Vagina (tissue), 2 donors: ENCODE measurements around the gene RGS14.

Experiments used
- POLR2A ChIP-seq, 2 donors: fragments of 450-650 bp; IDR thresholded peaks; one replicate each; pipeline ENCODE4 v1.6.1; 2017; ENCODE audit warnings: antibody characterized with exemption in 2 of 2, mild to moderate bottlenecking in 2 of 2, moderate library complexity in 2 of 2
- TF ChIP-seq, protein P1 (sequence below), 3 experiments: fragments of 450-650 bp in 2 of 3; fragments of 200-600 bp in 1 of 3; sonication (generic) in 1 of 3; IDR thresholded peaks; one replicate each; pipeline ENCODE4 v1.5.1; 2017 to 2019; ENCODE audit warnings: antibody characterized with exemption in 3 of 3, mild to moderate bottlenecking in 2 of 3, moderate library complexity in 2 of 3

DNA sequence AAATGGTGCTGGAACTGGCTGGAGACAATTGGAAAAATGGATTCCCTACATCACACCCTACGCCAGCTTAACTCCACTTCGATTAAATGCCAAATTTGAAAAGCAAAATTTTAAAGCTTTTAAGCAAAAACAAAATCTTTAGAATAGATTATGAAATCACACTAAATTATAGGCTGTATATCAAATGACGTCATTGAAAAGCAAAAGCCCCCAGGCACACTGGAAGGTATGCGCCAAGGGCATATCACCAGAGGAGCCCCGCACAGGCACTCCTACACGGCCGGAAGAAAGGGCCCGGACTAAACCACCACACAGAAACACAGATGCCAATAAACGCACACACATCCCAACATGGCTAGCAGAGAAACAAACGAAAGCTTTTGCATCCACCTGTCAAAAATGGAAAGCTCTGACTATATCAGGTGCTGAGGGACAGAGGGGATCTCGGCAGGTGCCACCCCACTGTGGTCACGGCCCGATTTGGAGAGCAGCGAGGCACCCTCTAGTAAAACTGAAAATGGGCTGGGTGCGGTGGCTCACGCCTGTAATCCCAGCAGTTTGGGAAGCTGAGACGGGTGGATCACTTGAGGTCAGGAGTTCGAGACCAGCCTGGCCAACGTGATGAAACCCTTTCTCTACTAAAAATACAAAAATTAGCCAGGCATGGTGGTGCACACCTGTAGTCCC lies 29.0 kb upstream of the RGS14 start:
- TF ChIP-seq, protein P1, sequence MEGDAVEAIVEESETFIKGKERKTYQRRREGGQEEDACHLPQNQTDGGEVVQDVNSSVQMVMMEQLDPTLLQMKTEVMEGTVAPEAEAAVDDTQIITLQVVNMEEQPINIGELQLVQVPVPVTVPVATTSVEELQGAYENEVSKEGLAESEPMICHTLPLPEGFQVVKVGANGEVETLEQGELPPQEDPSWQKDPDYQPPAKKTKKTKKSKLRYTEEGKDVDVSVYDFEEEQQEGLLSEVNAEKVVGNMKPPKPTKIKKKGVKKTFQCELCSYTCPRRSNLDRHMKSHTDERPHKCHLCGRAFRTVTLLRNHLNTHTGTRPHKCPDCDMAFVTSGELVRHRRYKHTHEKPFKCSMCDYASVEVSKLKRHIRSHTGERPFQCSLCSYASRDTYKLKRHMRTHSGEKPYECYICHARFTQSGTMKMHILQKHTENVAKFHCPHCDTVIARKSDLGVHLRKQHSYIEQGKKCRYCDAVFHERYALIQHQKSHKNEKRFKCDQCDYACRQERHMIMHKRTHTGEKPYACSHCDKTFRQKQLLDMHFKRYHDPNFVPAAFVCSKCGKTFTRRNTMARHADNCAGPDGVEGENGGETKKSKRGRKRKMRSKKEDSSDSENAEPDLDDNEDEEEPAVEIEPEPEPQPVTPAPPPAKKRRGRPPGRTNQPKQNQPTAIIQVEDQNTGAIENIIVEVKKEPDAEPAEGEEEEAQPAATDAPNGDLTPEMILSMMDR (IDR thresholded peaks at IDR 0.05): no peak
- TF ChIP-seq POLR2A (IDR thresholded peaks at IDR 0.05): no peak
